ENCODE data around the gene HTT-AS. TPM values are rescaled to one million over a fixed set of nuclear protein-coding genes. Genes with fewer than 3 reads are reported as not detected.

Gene HTT-AS
- total RNA-seq, 1 donor from 2014 or later = not detected

GRCh38 chr4:3019145-3019846 is 55.0 kb downstream of the HTT-AS start:
- peaks cover 15% of the 10 kb centered on the region for H3K36me3 Mint-ChIP-seq (ENCODE audit: low read depth)
- no peak overlapping the region for H3K4me3 Mint-ChIP-seq (ENCODE audit: unreplicated experiment)
- no peak overlapping the region for H3K27ac Mint-ChIP-seq (ENCODE audit: unreplicated experiment)
- no peaks in the 10 kb centered on the region for H3K4me1 Mint-ChIP-seq (ENCODE audit: low read depth)
- DNase-seq (ENCODE audit: low spot score) = no peak
- H3K9me3 Mint-ChIP-seq (ENCODE audit: low read depth) = peaks cover 4% of the 10 kb centered on the region
- no peak for TF ChIP-seq CTCF (IDR thresholded peaks at IDR 0.05)
- H3K27me3 Mint-ChIP-seq (ENCODE audit: low read depth) = no peaks in the 10 kb centered on the region

GRCh38 chr4:3017504-3017903 is 56.8 kb downstream of the HTT-AS start:
- H3K4me3 Mint-ChIP-seq (ENCODE audit: unreplicated experiment) = no peak overlapping the region
- no peaks in the 10 kb centered on the region for H3K27me3 Mint-ChIP-seq (ENCODE audit: low read depth)
- no peaks in the 10 kb centered on the region for H3K4me1 Mint-ChIP-seq (ENCODE audit: low read depth)
- no peak for DNase-seq (ENCODE audit: low spot score)
- TF ChIP-seq CTCF (IDR thresholded peaks at IDR 0.05) = no peak
- peaks cover 13% of the 10 kb centered on the region for H3K36me3 Mint-ChIP-seq (ENCODE audit: low read depth)
- H3K27ac Mint-ChIP-seq (ENCODE audit: unreplicated experiment) = no peak overlapping the region
- H3K9me3 Mint-ChIP-seq (ENCODE audit: low read depth) = no peaks in the 10 kb centered on the region

GRCh38 chr4:3016961-3017360 is 57.4 kb downstream of the HTT-AS start:
- Mint-ChIP-seq H3K27me3 (ENCODE audit: low read depth) (no peaks in the 10 kb centered on the region), H3K4me3 (ENCODE audit: unreplicated experiment) (no peak overlapping the region), H3K36me3 (ENCODE audit: low read depth) (peaks cover 9% of the 10 kb centered on the region), H3K9me3 (ENCODE audit: low read depth) (no peaks in the 10 kb centered on the region), H3K4me1 (ENCODE audit: low read depth) (no peaks in the 10 kb centered on the region), H3K27ac (ENCODE audit: unreplicated experiment) (no peak overlapping the region)
- no peak for TF ChIP-seq CTCF (IDR thresholded peaks at IDR 0.05)
- DNase-seq (ENCODE audit: low spot score) = no peak

GRCh38 chr4:3013839-3014350 is 60.4 kb downstream of the HTT-AS start:
- DNase-seq (ENCODE audit: low spot score) = no peak
- no peaks in the 10 kb centered on the region for H3K9me3 Mint-ChIP-seq (ENCODE audit: low read depth)
- no peak overlapping the region for H3K4me3 Mint-ChIP-seq (ENCODE audit: unreplicated experiment)
- H3K4me1 Mint-ChIP-seq (ENCODE audit: low read depth) = peaks cover 8% of the 10 kb centered on the region
- no peak for TF ChIP-seq CTCF (IDR thresholded peaks at IDR 0.05)
- peaks cover 6% of the 10 kb centered on the region for H3K36me3 Mint-ChIP-seq (ENCODE audit: low read depth)
- H3K27me3 Mint-ChIP-seq (ENCODE audit: low read depth) = no peaks in the 10 kb centered on the region
- H3K27ac Mint-ChIP-seq (ENCODE audit: unreplicated experiment) = no peak overlapping the region

Other genes with a start within 250 kb of the HTT-AS start
- 240 to 269 TPM (median 256 TPM) in 3 replicates for gene ADD1, start 230.7 kb downstream of the HTT-AS start, total RNA-seq
- gene NOP14, start 111.1 kb downstream of the HTT-AS start, total RNA-seq = 22.2 to 23.9 TPM (median 22.7 TPM) in 3 replicates
- 12.0 to 13.4 TPM (median 12.8 TPM) in 3 replicates for gene GRK4, start 111.0 kb downstream of the HTT-AS start, total RNA-seq
- 27.3 to 54.7 TPM (median 38.5 TPM) in 3 replicates for gene HTT, start 143 bp upstream of the HTT-AS start, total RNA-seq
- 0.55 to 1.7 TPM (median 0.64 TPM) in 3 replicates for gene MSANTD1, start 174.6 kb upstream of the HTT-AS start, total RNA-seq
- gene RGS12, start 218.5 kb upstream of the HTT-AS start, total RNA-seq = 19.0 to 24.2 TPM (median 19.3 TPM) in 3 replicates

All from chondrocyte (in vitro differentiated cells).